Colon (tissue), 2 donors: ENCODE measurements around the gene PDE8B.

Experiments used
- FAIRE-seq: peaks from 2 replicates; lab custom pipeline; 2012; peaks lifted over from hg19 to GRCh38; lab: Jason Lieb, UNC
- donor health status: control.
- donor health status: control.

PDE8B gene

GRCh38 chr5:77409870-77410621, 199.6 kb downstream of the PDE8B start:
- FAIRE-seq, result no peak

- FAIRE-seq, result no peak
Observed at GRCh38 chr5:77413049-77413448, 202.6 kb downstream of the PDE8B start.

- no peak for FAIRE-seq
Observed at GRCh38 chr5:77418162-77418561, 207.7 kb downstream of the PDE8B start.

GRCh38 chr5:77418601-77419581, 208.4 kb downstream of the PDE8B start:
- FAIRE-seq, result no peak

GRCh38 chr5:77419644-77420582, 209.4 kb downstream of the PDE8B start:
- no peak for FAIRE-seq

GRCh38 chr5:77420940-77421339, 210.5 kb downstream of the PDE8B start:
- FAIRE-seq, result no peak

GRCh38 chr5:77423022-77423750, 212.7 kb downstream of the PDE8B start:
- no peak for FAIRE-seq

- FAIRE-seq, result no peak
Observed at GRCh38 chr5:77424921-77425320, 214.4 kb downstream of the PDE8B start.

GRCh38 chr5:77425420-77425819, 214.9 kb downstream of the PDE8B start:
- no peak for FAIRE-seq

- no peak for FAIRE-seq
Observed at GRCh38 chr5:77425998-77426659, 215.6 kb downstream of the PDE8B start.

GRCh38 chr5:77426670-77427069, 216.2 kb downstream of the PDE8B start:
- FAIRE-seq, result no peak

- no peak for FAIRE-seq
Observed at GRCh38 chr5:77427998-77428397, 217.5 kb downstream of the PDE8B start.

- no peak for FAIRE-seq
Observed at GRCh38 chr5:77428526-77428925, 218.0 kb downstream of the PDE8B start.

GRCh38 chr5:77430726-77431125, 220.2 kb downstream of the PDE8B start:
- no peak for FAIRE-seq

GRCh38 chr5:77431286-77431685, 220.8 kb downstream of the PDE8B start:
- FAIRE-seq, result no peak

GRCh38 chr5:77431719-77432118, 221.2 kb downstream of the PDE8B start:
- FAIRE-seq, result no peak

- FAIRE-seq, result no peak
Observed at GRCh38 chr5:77437194-77437593, 226.7 kb downstream of the PDE8B start.

- no peak for FAIRE-seq
Observed at GRCh38 chr5:77438071-77438470, 227.6 kb downstream of the PDE8B start.

- FAIRE-seq, result no peak
Observed at GRCh38 chr5:77443670-77444069, 233.2 kb downstream of the PDE8B start.

GRCh38 chr5:77444356-77444755, 233.9 kb downstream of the PDE8B start:
- no peak for FAIRE-seq

GRCh38 chr5:77448831-77449230, 238.4 kb downstream of the PDE8B start:
- FAIRE-seq, result no peak
